Endodermal cell (in vitro differentiated cells): Measurements from ENCODE around the gene SLC38A10. TPM values are rescaled to one million over a fixed set of nuclear protein-coding genes. Genes with fewer than 3 reads are reported as not detected.

ENCODE experiments used
- DNase-seq: peaks from one replicate; pipeline ENCODE4 v3.0.0-alpha.2; 2017
- H3K27ac ChIP-seq: 2 replicates; pipeline ENCODE4 v1.5.1; 2013; ENCODE audit warnings: mild to moderate bottlenecking, low read depth, low read length, moderate library complexity
- H3K27me3 ChIP-seq: 2 replicates; pipeline ENCODE4 v1.6.1; 2013; ENCODE audit warnings: mild to moderate bottlenecking, low read length, moderate library complexity; ENCODE audit not compliant: insufficient read depth, control insufficient read depth, poor library complexity, severe bottlenecking
- H3K36me3 ChIP-seq: 2 replicates; pipeline ENCODE4 v1.7.0; 2013; ENCODE audit warnings: mild to moderate bottlenecking, low read length, moderate library complexity; ENCODE audit not compliant: control insufficient read depth, insufficient read depth
- H3K4me1 ChIP-seq: one replicate; pipeline ENCODE4 v1.7.0; 2013; ENCODE audit warnings: low read length; ENCODE audit not compliant: control insufficient read depth, insufficient read depth
- H3K4me3 ChIP-seq: 2 replicates; pipeline ENCODE4 v1.5.1; 2013; ENCODE audit warnings: mild to moderate bottlenecking, low read length, moderate library complexity
- H3K9ac ChIP-seq: 2 replicates; pipeline ENCODE4 v1.6.1; 2013; ENCODE audit warnings: mild to moderate bottlenecking, low read length, moderate library complexity; ENCODE audit not compliant: poor library complexity, severe bottlenecking; ENCODE audit errors: extremely low read depth
- H3K9me3 ChIP-seq: 2 replicates; pipeline ENCODE4 v1.6.1; 2013; ENCODE audit warnings: mild to moderate bottlenecking, low read length, moderate library complexity; ENCODE audit not compliant: control insufficient read depth
- H3K27ac Mint-ChIP-seq: 2 replicates; pipeline ENCODE4 v1.8.0; 2020; ENCODE audit warnings: mixed read lengths
- H3K27me3 Mint-ChIP-seq: 2 replicates; pipeline ENCODE4 v1.8.0; 2021; ENCODE audit warnings: mild to moderate bottlenecking, mixed read lengths; ENCODE audit not compliant: insufficient read depth
- H3K36me3 Mint-ChIP-seq: 2 replicates; pipeline ENCODE4 v1.8.0; 2020; ENCODE audit warnings: low read depth, mixed read lengths
- H3K4me1 Mint-ChIP-seq: 2 replicates; pipeline ENCODE4 v1.8.0; 2020; ENCODE audit warnings: mixed read lengths
- H3K4me3 Mint-ChIP-seq: 2 replicates; pipeline ENCODE4 v1.8.0; 2020; ENCODE audit warnings: mild to moderate bottlenecking, moderate library complexity, mixed read lengths
- H3K9me3 Mint-ChIP-seq: 2 replicates; pipeline ENCODE4 v1.8.0; 2020; ENCODE audit warnings: mild to moderate bottlenecking, mixed read lengths
- WGBS, 2 experiments: methylation state at CpG; one replicate each; pipeline versions ENCODE4 v1.1.5 to v1.1.7; 2013; ENCODE audit warnings: missing lambda C conversion rate in 2 of 2, mixed read lengths in 1 of 2; ENCODE audit not compliant: insufficient coverage in 1 of 2, insufficient read length in 1 of 2; 5-methylcytosine and 5-hydroxymethylcytosine counted together
- total RNA-seq, 2 donors: library from RNA; stranded (reverse); fragmentation: NEBNext Ultra II Directional in 1 of 2; extraction: Animal tissue kit (Norgen Biotek cat#: 25700) in 1 of 2; gene quantifications; 2 replicates in 1 of 2; 3 replicates in 1 of 2; pipeline ENCODE4 v1.2.1, GENCODE V29; 2021
- TF ChIP-seq, protein P1 (sequence below): fragments of 200-600 bp; sonication (generic); conservative IDR thresholded peaks from 2 replicates; pipeline ENCODE4 v1.5.0; 2021; ENCODE audit warnings: antibody characterized with exemption, mild to moderate bottlenecking

The SLC38A10 gene
- total RNA-seq, 2 donors from 2014 or later: 60.2 to 90.3 TPM

DNA sequence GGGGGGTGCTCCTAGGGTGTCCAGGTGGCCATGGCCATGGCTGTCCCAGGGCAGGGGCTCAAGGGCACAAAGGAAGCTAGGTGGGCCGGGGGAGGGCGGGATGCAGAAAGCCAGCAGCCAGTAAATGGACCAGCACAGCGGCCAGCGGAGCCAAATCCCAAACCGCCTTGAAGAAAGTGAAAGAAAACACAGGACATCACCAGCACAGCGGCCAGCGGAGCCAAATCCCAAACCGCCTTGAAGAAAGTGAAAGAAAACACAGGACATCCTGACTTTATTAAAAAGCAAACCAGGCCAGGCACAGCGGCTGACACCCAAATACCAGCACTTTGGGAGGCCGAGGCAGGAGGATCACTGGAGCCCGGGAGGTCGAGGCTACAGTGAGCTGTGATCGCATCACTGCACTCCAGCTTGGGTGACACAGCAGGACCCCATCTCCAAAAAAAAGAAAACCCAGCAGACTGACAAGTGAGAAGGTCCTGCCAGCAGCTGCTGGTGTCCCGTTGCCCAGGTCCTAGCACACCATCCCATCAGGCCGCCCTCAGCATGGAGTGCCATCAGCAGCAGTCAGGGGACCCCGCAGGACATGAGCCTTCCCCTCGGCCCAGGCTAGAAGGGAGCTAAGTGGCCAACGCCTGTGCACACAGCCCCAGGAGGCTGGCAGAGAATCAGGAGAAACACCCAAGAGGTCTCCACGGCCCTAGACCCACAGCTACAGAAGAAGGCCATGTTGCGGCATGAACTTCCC is 17.0 kb downstream of the SLC38A10 start:
- H3K4me3 Mint-ChIP-seq: no peak overlapping the region

DNA sequence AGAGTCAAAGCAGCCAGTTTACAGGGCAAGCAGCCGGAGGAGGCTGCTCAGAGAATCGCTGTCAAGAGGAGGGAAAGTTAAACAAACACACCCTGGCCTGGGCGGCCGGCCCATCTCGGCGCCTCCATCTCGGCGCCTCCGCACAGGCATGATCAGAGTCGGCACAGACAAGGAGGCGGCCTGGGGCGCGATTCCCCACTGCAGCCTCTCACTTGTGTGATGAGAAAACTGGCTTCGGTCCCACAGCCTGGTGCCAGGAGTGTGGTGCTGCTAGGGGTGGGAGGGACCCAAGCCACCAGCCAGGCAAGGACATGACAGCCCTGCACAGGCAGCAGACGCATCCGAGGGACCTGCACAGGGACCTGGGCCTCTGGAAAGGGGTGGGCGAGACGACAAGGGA is 17.7 kb downstream of the SLC38A10 start:
- Mint-ChIP-seq H3K4me3 (no peak overlapping the region), H3K4me1 (no peaks in the 10 kb centered on the region), H3K27me3 (no peaks in the 10 kb centered on the region), H3K27ac (no peak overlapping the region), H3K9me3 (no peaks in the 10 kb centered on the region), H3K36me3 (peaks cover 49% of the 10 kb centered on the region)
- Histone ChIP-seq H3K36me3 (peaks cover 23% of the 10 kb centered on the region), H3K27ac (no peak overlapping the region), H3K27me3 (no peaks in the 10 kb centered on the region), H3K4me3 (no peak overlapping the region), H3K9me3 (no peaks in the 10 kb centered on the region), H3K4me1 (no peaks in the 10 kb centered on the region), H3K9ac (no peak overlapping the region)
- 97 to 98% methylated on average over 11 to 18 of the region's 18 CpGs for WGBS, 2 experiments
- TF ChIP-seq, protein P1, sequence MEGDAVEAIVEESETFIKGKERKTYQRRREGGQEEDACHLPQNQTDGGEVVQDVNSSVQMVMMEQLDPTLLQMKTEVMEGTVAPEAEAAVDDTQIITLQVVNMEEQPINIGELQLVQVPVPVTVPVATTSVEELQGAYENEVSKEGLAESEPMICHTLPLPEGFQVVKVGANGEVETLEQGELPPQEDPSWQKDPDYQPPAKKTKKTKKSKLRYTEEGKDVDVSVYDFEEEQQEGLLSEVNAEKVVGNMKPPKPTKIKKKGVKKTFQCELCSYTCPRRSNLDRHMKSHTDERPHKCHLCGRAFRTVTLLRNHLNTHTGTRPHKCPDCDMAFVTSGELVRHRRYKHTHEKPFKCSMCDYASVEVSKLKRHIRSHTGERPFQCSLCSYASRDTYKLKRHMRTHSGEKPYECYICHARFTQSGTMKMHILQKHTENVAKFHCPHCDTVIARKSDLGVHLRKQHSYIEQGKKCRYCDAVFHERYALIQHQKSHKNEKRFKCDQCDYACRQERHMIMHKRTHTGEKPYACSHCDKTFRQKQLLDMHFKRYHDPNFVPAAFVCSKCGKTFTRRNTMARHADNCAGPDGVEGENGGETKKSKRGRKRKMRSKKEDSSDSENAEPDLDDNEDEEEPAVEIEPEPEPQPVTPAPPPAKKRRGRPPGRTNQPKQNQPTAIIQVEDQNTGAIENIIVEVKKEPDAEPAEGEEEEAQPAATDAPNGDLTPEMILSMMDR: no peak
- DNase-seq: no peak

More for the DNA sequence above, 17.0 kb downstream of the SLC38A10 start:
- Histone ChIP-seq H3K9me3 (no peaks in the 10 kb centered on the region), H3K27ac (no peak overlapping the region), H3K4me1 (no peaks in the 10 kb centered on the region), H3K4me3 (no peak overlapping the region), H3K36me3 (peaks cover 16% of the 10 kb centered on the region), H3K9ac (no peak overlapping the region), H3K27me3 (no peaks in the 10 kb centered on the region)
- Mint-ChIP-seq H3K9me3 (no peaks in the 10 kb centered on the region), H3K4me1 (no peaks in the 10 kb centered on the region), H3K27me3 (no peaks in the 10 kb centered on the region), H3K36me3 (peaks cover 44% of the 10 kb centered on the region), H3K27ac (no peak overlapping the region)
- TF ChIP-seq, protein P1: no peak
- no peak for DNase-seq
- WGBS, 2 experiments: 94 to 95% methylated on average over 20 of the region's 20 CpGs

DNA sequence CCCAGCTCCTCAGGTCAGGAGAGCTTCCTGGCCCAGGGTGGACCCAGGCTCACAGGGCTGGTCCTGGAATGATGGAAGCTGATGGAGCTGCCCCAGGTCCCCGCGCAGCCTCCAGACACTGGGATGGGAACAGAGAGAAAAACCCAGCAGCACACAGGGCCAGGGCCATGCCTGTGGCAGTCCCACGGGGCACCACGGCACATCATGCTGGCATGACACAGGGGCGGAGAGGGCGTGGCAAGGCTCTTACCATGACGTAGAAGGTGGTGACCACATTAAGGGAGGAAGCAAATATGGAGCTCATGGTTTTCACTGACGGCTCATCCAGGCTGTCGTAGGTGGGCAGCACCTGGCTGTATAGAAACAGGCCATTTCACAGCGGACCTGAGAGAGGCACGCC is 18.3 kb downstream of the SLC38A10 start:
- Histone ChIP-seq H3K27me3 (no peaks in the 10 kb centered on the region), H3K36me3 (peaks cover 22% of the 10 kb centered on the region), H3K9ac (no peak overlapping the region), H3K9me3 (no peaks in the 10 kb centered on the region), H3K4me1 (no peaks in the 10 kb centered on the region), H3K4me3 (no peak overlapping the region), H3K27ac (no peak overlapping the region)
- Mint-ChIP-seq H3K27me3 (no peaks in the 10 kb centered on the region), H3K4me1 (no peaks in the 10 kb centered on the region), H3K9me3 (no peaks in the 10 kb centered on the region), H3K27ac (no peak overlapping the region), H3K4me3 (no peak overlapping the region), H3K36me3 (peaks cover 53% of the 10 kb centered on the region)
- 96 to 98% methylated on average over 10 to 11 of the region's 11 CpGs for whole genome bisulfite sequencing, 2 experiments
- TF ChIP-seq, protein P1: no peak
- DNase-seq: no peak
